Spleen (tissue), 7 donors: ENCODE results near the gene CYP24A1.

Source experiments
- POLR2A ChIP-seq, 3 donors: fragments of 450-650 bp; IDR thresholded peaks; one replicate each; pipeline ENCODE4 v1.5.1; 2017; ENCODE audit warnings: antibody characterized with exemption in 3 of 3, mild to moderate bottlenecking in 1 of 3
- POLR2AphosphoS5 ChIP-seq, 3 donors: sonication (generic); formaldehyde crosslinking; IDR thresholded peaks; one replicate each; pipeline ENCODE4 v1.5.1; 2017; ENCODE audit warnings: antibody characterized with exemption in 3 of 3
- TF ChIP-seq, protein P1 (sequence below), 11 experiments: fragments of 200-600 bp in 7 of 11; fragments of 450-650 bp in 4 of 11; sonication (generic) in 4 of 11; IDR thresholded peaks in 8 of 11; conservative IDR thresholded peaks in 3 of 11; 1 replicate in 7 of 11; 2 replicates in 4 of 11; pipeline versions ENCODE4 v1.4.0 to v1.8.0; 2016 to 2021; ENCODE audit warnings: antibody characterized with exemption in 11 of 11, inconsistent platforms in 4 of 11, mild to moderate bottlenecking in 1 of 11
- donor health status: DM: no; HTN: no; CAD: no; lungs with moderate emphysema.
- donor health status: DM: no; HTN: no; CAD: no.
- donor health status: DM: no; HTN: no; CAD: no.

- TF ChIP-seq, protein P1, sequence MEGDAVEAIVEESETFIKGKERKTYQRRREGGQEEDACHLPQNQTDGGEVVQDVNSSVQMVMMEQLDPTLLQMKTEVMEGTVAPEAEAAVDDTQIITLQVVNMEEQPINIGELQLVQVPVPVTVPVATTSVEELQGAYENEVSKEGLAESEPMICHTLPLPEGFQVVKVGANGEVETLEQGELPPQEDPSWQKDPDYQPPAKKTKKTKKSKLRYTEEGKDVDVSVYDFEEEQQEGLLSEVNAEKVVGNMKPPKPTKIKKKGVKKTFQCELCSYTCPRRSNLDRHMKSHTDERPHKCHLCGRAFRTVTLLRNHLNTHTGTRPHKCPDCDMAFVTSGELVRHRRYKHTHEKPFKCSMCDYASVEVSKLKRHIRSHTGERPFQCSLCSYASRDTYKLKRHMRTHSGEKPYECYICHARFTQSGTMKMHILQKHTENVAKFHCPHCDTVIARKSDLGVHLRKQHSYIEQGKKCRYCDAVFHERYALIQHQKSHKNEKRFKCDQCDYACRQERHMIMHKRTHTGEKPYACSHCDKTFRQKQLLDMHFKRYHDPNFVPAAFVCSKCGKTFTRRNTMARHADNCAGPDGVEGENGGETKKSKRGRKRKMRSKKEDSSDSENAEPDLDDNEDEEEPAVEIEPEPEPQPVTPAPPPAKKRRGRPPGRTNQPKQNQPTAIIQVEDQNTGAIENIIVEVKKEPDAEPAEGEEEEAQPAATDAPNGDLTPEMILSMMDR (IDR thresholded peaks at IDR 0.05 in 8 of 11, conservative IDR thresholded peaks at IDR 0.05 in 3 of 11): no peak
- TF ChIP-seq POLR2AphosphoS5 (IDR thresholded peaks at IDR 0.05) (no peak), POLR2A (IDR thresholded peaks at IDR 0.05) (no peak)
Observed at GRCh38 chr20:54156522-54156921, 17.3 kb downstream of the CYP24A1 start.
